Measurements from ENCODE around the gene PTTG1IP.

The PTTG1IP gene

DNA sequence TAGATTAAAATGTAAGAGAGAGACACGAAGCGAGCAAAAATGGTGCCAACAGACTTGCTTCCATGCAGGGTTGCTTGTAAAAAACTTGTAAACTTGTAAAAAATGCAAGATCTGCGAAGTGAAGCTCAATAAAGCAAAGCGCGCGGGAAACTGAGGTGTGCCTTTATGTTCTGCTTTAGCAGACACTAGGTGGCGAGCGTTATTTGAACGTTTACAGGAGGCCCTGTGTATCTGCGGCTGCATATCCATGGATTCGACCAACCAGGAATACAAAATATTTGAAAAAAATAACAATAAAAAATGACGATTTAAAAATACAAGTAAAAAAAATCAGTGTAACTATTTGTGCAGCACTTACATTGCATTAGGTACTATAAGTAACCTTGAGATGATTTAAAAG, 73.4 kb downstream of the PTTG1IP start:
- H3K27ac ChIP-seq: no peak overlapping the region
- TF ChIP-seq, protein P1, sequence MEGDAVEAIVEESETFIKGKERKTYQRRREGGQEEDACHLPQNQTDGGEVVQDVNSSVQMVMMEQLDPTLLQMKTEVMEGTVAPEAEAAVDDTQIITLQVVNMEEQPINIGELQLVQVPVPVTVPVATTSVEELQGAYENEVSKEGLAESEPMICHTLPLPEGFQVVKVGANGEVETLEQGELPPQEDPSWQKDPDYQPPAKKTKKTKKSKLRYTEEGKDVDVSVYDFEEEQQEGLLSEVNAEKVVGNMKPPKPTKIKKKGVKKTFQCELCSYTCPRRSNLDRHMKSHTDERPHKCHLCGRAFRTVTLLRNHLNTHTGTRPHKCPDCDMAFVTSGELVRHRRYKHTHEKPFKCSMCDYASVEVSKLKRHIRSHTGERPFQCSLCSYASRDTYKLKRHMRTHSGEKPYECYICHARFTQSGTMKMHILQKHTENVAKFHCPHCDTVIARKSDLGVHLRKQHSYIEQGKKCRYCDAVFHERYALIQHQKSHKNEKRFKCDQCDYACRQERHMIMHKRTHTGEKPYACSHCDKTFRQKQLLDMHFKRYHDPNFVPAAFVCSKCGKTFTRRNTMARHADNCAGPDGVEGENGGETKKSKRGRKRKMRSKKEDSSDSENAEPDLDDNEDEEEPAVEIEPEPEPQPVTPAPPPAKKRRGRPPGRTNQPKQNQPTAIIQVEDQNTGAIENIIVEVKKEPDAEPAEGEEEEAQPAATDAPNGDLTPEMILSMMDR (IDR thresholded peaks at IDR 0.05): peak; percentile 36; the same call in 1 of the 2 replicates
- TF ChIP-seq ZFX (IDR thresholded peaks at IDR 0.05; ENCODE audit: borderline replicate concordance): no peak

DNA sequence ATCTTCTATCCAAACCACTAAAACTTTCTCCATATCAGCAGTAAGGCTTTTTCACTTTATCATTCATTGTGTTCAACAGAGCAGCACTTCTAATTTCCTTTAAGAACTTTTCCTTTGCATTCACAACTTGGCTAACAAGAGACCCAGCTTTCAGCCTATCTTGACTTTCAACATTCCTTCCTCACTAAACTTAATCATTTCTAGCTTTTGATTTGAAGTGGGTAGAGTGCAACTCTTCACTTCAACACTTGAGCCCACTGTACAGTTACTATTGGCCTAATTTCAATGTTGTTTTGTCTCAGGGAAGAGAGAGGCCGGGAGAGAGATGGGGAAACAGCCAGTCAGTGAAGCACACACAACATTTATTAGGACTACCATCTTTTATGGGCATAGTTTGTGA, 73.8 kb downstream of the PTTG1IP start:
- TF ChIP-seq, protein P1 (IDR thresholded peaks at IDR 0.05): no peak
- no peak for TF ChIP-seq ZFX (IDR thresholded peaks at IDR 0.05; ENCODE audit: borderline replicate concordance)
- no peak overlapping the region for H3K27ac ChIP-seq

Measured in 22Rv1 (cell line).